A673 (cell line): ENCODE results near the gene CYTH1. TPM values are rescaled to one million over a fixed set of nuclear protein-coding genes. Genes with fewer than 3 reads are reported as not detected.

Experiments used
- BruUV-seq: library from RNA; stranded (reverse); fragments of 400-500 nt; replicated peaks from 2 replicates; lab custom pipeline; 2021; lab: Mats Ljungman, UMichigan
- CTCF ChIA-PET: fragments of 300-600 bp; sonication (Branson Sonifier 250); formaldehyde crosslinking; loops from one replicate; lab custom pipeline; 2022; ENCODE audit warnings: antibody characterized with exemption; lab: Charles Lee
- POLR2A ChIA-PET: fragments of 300-600 bp; sonication (Branson Sonifier 250); formaldehyde crosslinking; loops from one replicate; lab custom pipeline; 2022; ENCODE audit warnings: antibody characterized with exemption; ENCODE audit not compliant: low non-redundant PET; lab: Charles Lee
- DNase-seq: peaks from one replicate; pipeline ENCODE4 v3.0.0-alpha.2; 2015; ENCODE audit warnings: low spot score
- H3K27ac ChIP-seq: fragments of 200-600 bp; sonication (generic); 2 replicates; pipeline ENCODE4 v1.5.1; 2016; ENCODE audit warnings: mixed run types, low read depth, mild to moderate bottlenecking, mixed read lengths, antibody characterized with exemption, low read length; ENCODE audit not compliant: poor library complexity, severe bottlenecking
- H3K27me3 ChIP-seq: fragments of 200-600 bp; sonication (generic); replicated peaks from 2 replicates; pipeline ENCODE4 v1.6.1; 2017; ENCODE audit warnings: mixed run types, low read depth, mild to moderate bottlenecking, mixed read lengths, antibody characterized with exemption, low read length; ENCODE audit not compliant: insufficient read depth, poor library complexity
- H3K36me3 ChIP-seq: fragments of 200-600 bp; sonication (generic); 2 replicates; pipeline ENCODE4 v1.6.1; 2016; ENCODE audit warnings: mixed run types, mild to moderate bottlenecking, mixed read lengths, antibody characterized with exemption, low read length; ENCODE audit not compliant: insufficient read depth, poor library complexity, severe bottlenecking
- H3K4me1 ChIP-seq: fragments of 200-600 bp; sonication (generic); 2 replicates; pipeline ENCODE4 v1.6.1; 2017; ENCODE audit warnings: mixed run types, mild to moderate bottlenecking, mixed read lengths, antibody characterized with exemption, low read length; ENCODE audit not compliant: insufficient read depth, poor library complexity, severe bottlenecking
- H3K4me3 ChIP-seq: fragments of 200-600 bp; sonication (generic); 2 replicates; pipeline ENCODE4 v1.5.1; 2016; ENCODE audit warnings: low read depth, mixed run types, mild to moderate bottlenecking, mixed read lengths, low read length; ENCODE audit not compliant: poor library complexity, severe bottlenecking
- H3K9me3 ChIP-seq: fragments of 200-600 bp; sonication (generic); 2 replicates; pipeline ENCODE4 v1.6.1; 2016; ENCODE audit warnings: mixed run types, low read depth, mild to moderate bottlenecking, mixed read lengths, antibody characterized with exemption, low read length; ENCODE audit not compliant: poor library complexity, severe bottlenecking
- EZH2 ChIP-seq: fragments of 200-600 bp; sonication (generic); IDR thresholded peaks from 2 replicates; pipeline ENCODE4 v1.6.1; 2017; ENCODE audit warnings: borderline replicate concordance, low read depth, mild to moderate bottlenecking, mixed read lengths, antibody characterized with exemption, low read length; ENCODE audit not compliant: poor library complexity, severe bottlenecking
- intact Hi-C: fragments of 100-400 bp; cut with micrococcal nuclease; formaldehyde crosslinking; loops from one replicate; pipeline ENCODE4 v1.10.0; 2022; ENCODE audit not compliant: unreplicated experiment
- total RNA-seq: library from RNA; stranded (reverse); gene quantifications from 2 replicates; pipeline ENCODE4 v1.2.3, GENCODE V29; 2021
- TF ChIP-seq, protein P1 (sequence below): fragments of 300-800, 200-600 bp; sonication (generic); conservative IDR thresholded peaks from 2 replicates; pipeline ENCODE4 v1.5.1; 2017; ENCODE audit warnings: low read depth, mild to moderate bottlenecking, antibody characterized with exemption, low read length, moderate library complexity, mixed read lengths

Gene CYTH1
- total RNA-seq, 1 experiment from 2014 or later: 17.9 TPM

DNA sequence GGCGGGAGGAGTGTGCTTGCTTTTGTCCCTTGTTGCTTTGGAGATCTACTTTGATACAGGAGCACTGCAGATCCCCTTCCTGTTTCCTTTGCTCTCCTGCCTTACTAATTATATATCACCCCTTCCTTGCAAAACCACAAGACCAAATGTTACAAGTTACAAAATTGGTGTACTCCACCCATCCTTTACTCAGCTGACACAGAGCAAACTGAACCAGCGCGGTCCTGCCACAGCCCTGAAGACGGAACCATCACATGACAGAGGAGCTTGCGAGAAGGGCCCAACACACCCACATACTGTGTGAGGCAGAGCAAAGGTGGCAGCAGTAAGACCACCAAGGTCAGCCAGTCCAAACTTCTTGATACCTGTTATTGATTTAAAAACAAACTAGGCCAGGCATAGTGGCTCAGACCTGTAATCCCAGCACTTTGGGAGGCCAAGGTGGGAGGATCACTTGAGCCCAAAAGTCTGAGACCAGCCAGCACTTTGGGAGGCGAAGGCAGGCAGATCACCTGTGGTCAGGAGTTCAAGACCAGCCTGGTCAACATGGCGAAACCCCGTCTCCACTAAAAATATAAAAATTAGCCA is 33.2 kb downstream of the CYTH1 start:
- CTCF ChIA-PET: no interaction called here
- no peaks in the 10 kb centered on the region for H3K27me3 ChIP-seq
- intact Hi-C loops: no loop called here
- POLR2A ChIA-PET: no interaction called here
- H3K4me3 ChIP-seq: no peak overlapping the region
- TF ChIP-seq, protein P1, sequence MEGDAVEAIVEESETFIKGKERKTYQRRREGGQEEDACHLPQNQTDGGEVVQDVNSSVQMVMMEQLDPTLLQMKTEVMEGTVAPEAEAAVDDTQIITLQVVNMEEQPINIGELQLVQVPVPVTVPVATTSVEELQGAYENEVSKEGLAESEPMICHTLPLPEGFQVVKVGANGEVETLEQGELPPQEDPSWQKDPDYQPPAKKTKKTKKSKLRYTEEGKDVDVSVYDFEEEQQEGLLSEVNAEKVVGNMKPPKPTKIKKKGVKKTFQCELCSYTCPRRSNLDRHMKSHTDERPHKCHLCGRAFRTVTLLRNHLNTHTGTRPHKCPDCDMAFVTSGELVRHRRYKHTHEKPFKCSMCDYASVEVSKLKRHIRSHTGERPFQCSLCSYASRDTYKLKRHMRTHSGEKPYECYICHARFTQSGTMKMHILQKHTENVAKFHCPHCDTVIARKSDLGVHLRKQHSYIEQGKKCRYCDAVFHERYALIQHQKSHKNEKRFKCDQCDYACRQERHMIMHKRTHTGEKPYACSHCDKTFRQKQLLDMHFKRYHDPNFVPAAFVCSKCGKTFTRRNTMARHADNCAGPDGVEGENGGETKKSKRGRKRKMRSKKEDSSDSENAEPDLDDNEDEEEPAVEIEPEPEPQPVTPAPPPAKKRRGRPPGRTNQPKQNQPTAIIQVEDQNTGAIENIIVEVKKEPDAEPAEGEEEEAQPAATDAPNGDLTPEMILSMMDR: no peak
- no peak for TF ChIP-seq EZH2
- H3K4me1 ChIP-seq: peaks cover 4% of the 10 kb centered on the region
- BruUV-seq: no TSS peak
- H3K36me3 ChIP-seq: no peaks in the 10 kb centered on the region
- DNase-seq: no peak
- no peaks in the 10 kb centered on the region for H3K9me3 ChIP-seq
- no peak overlapping the region for H3K27ac ChIP-seq

DNA sequence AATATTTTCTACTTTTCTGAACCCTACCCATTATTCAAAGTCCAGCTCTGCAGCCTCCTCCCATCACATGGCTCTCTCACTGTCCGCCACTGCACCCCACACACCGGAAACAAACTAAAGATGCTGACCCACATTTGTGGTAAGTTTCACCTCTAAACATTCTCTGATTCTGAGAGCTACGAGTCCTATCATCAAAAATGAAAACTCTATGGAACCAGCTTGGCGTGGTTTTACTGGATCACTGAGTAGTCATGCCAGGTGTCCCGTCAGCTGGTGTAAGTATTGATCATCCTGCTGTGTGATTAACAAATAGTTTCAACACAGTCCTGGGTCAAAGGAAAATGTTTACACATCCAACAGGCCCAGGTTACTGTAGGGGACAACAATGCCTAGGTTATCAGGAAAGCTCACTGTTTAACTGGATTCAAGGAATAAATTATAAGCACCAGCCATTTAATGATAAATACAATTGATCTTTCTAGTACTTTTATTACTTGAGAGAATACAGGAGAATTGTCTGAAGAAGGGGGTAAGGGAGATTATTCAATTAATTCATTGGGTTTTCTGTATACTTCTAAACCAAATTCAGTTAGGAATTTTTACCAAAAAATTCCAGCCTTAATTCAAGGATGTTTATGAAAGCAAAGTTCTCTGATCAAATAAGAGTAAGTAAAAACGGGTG is 33.9 kb downstream of the CYTH1 start:
- Histone ChIP-seq H3K4me1 (peaks cover 4% of the 10 kb centered on the region), H3K27ac (no peak overlapping the region), H3K36me3 (no peaks in the 10 kb centered on the region), H3K27me3 (no peaks in the 10 kb centered on the region), H3K4me3 (no peak overlapping the region), H3K9me3 (no peaks in the 10 kb centered on the region)
- ChIA-PET POLR2A (no interaction called here), CTCF (no interaction called here)
- BruUV-seq: no TSS peak
- TF ChIP-seq, protein P1: no peak
- no peak for TF ChIP-seq EZH2
- no peak for DNase-seq
- intact Hi-C loops: no loop called here

GRCh38 chr17:78747488-78747887 is 34.6 kb downstream of the CYTH1 start:
- ChIA-PET CTCF (no interaction called here), POLR2A (no interaction called here)
- Histone ChIP-seq H3K27ac (no peak overlapping the region), H3K4me1 (peaks cover 4% of the 10 kb centered on the region), H3K4me3 (no peak overlapping the region), H3K9me3 (no peaks in the 10 kb centered on the region), H3K36me3 (no peaks in the 10 kb centered on the region), H3K27me3 (no peaks in the 10 kb centered on the region)
- TF ChIP-seq EZH2: no peak
- TF ChIP-seq, protein P1: no peak
- intact Hi-C loops: no loop called here
- no peak for DNase-seq
- BruUV-seq: no TSS peak
